ENCODE data around the gene RBPJL.

Gene RBPJL

DNA sequence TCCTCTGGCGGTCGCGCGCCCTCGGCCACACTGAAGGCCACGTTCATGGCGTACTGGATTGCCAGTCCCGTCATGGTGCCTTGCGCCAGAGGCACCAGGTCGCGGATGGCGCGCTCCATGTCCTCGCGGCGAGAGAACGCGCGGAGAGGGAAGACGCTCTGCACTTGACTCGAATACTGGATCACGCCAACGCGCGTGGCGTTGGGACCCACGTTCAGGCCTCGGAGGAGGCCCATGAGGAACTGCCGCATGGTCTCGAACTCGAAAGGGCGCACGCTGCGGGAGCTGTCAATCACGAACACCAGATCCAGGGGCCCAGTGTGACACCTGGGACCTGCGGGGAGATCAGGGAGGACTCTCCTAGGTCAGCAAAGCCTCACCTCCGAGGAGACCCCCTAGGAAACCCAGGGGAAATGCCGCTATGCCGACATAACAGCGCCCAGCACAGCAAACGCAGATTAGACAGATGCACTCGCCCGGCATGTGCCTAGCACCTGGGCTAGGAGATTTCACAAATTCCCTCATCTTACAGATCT, 2.1 kb upstream of the RBPJL start:
- ChIA-PET POLR2A (no interaction called here), CTCF (no interaction called here)
- no peak for DNase-seq (ENCODE audit: extremely low spot score)
- TF ChIP-seq PKNOX1 (IDR thresholded peaks at IDR 0.05) (0 out of 2 replicates have a peak, but pooled peaks have one; percentile 13), TARDBP (IDR thresholded peaks at IDR 0.05) (no peak)

GRCh38 chr20:45305262-45305661, 1.4 kb upstream of the RBPJL start:
- no peak for DNase-seq (ENCODE audit: extremely low spot score)
- POLR2A ChIA-PET, result no interaction called here
- TF ChIP-seq ZNF384 (IDR thresholded peaks at IDR 0.05) (no peak), FOXK2 (IDR thresholded peaks at IDR 0.05) (no peak), PKNOX1 (IDR thresholded peaks at IDR 0.05) (no peak), ELF4 (IDR thresholded peaks at IDR 0.05) (no peak)
- CTCF ChIA-PET, result interaction anchor here (0.8 to 1.1 kb wide), 3 partner anchors 11 to 15 kb away, joined by 3 to 4 read pairs (median 3); no protein-coding TSS in a partner anchor

DNA sequence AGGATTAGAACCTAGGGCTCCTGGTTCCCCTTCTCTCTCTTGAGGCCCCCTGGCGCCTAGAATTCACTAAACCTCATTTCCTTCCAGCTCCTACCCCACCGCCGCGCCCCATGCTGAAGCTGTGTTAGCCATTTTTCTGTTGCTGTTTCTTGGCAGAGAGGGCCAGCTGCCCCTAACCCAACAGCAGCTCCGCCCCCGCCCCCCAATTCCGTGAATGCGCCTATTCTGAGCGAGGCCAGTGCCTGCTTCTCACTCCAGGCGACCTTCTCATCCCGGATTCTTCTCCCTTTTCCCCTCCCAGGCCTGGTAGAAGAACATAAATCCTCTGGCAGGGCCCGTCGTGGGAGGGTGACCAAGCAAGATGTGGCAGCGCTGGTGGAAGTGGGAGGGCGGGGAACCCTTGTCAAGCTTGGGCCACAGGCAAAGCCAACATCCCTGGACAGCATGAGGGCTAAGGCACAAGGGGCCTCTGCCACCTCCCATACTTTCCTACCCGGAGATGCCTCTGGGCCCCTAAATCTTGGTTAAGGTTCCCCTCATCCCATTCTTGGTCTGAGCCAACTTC, 518 bp downstream of the RBPJL start:
- no peak for DNase-seq (ENCODE audit: extremely low spot score)
- ChIA-PET CTCF (no interaction called here), POLR2A (no interaction called here)
- TF ChIP-seq NFRKB (IDR thresholded peaks at IDR 0.05), result no peak
- TF ChIP-seq SUZ12 (IDR thresholded peaks at IDR 0.05), result no peak
- TF ChIP-seq TARDBP (IDR thresholded peaks at IDR 0.05), result no peak
- TF ChIP-seq LEF1 (IDR thresholded peaks at IDR 0.05; ENCODE audit: borderline replicate concordance), result no peak
- TF ChIP-seq L3MBTL2 (conservative IDR thresholded peaks at IDR 0.05), result no peak
- no peak for TF ChIP-seq FOXM1 (IDR thresholded peaks at IDR 0.05; ENCODE audit: borderline replicate concordance)
- TF ChIP-seq FOXA1 (IDR thresholded peaks at IDR 0.05), result no peak
- no peak for TF ChIP-seq BHLHE40 (IDR thresholded peaks at IDR 0.05; ENCODE audit: borderline replicate concordance)
- no peak for TF ChIP-seq SP1 (IDR thresholded peaks at IDR 0.05)
- TF ChIP-seq PKNOX1 (IDR thresholded peaks at IDR 0.05), result no peak
- TF ChIP-seq CTBP1 (IDR thresholded peaks at IDR 0.05; ENCODE audit: borderline replicate concordance), result no peak
- no peak for TF ChIP-seq ARNT (IDR thresholded peaks at IDR 0.05)
- no peak for TF ChIP-seq ELF4 (IDR thresholded peaks at IDR 0.05)
- TF ChIP-seq FOXK2 (IDR thresholded peaks at IDR 0.05), result no peak
- no peak for TF ChIP-seq ZNF384 (IDR thresholded peaks at IDR 0.05)
- TF ChIP-seq HDGF (IDR thresholded peaks at IDR 0.05; ENCODE audit: borderline replicate concordance), result no peak

DNA sequence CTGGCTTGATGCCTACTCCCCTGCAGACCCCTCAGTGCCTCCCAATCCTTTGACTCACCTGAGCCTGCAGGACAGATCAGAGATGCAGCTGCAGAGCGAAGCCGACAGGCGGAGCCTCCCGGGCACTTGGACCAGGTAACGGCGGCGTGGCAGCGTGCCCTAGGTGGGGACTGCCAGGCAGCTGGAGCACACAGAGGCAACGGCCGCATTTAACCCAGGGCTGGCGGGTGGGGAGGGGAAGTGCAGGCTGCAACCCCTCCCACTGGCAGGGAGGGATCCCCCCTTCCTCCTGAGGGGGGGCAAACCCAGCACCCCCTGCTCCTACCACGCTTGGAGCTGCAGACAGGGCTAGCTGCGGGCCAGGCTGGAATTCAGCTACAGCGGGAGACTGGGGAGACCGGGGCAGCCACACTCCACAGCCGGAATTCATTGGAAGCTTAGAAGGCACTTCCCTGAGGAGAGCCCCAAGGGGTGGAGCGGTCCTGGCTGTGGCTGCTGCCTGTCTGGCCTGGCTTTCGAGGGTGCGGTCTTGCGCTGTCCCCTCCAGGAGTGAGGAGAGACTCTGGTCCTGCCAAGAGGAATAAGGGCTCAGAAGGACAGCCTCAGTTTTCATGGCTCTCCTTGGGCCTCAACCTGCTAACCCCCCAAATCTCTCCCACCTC, 1.6 kb downstream of the RBPJL start, which contains the start of gene MATN4:
Gene MATN4 (minus strand): TSS at position 183 of the 662 bp plus-strand sequence. CDS start 2,717 bp downstream, outside the sequence.
- TF ChIP-seq SUZ12 (IDR thresholded peaks at IDR 0.05) (no peak), FOXA1 (IDR thresholded peaks at IDR 0.05) (no peak), ELF4 (IDR thresholded peaks at IDR 0.05) (no peak), HDGF (IDR thresholded peaks at IDR 0.05; ENCODE audit: borderline replicate concordance) (no peak), FOXM1 (IDR thresholded peaks at IDR 0.05; ENCODE audit: borderline replicate concordance) (no peak), FOXK2 (IDR thresholded peaks at IDR 0.05) (no peak), SP1 (IDR thresholded peaks at IDR 0.05) (no peak), LEF1 (IDR thresholded peaks at IDR 0.05; ENCODE audit: borderline replicate concordance) (no peak), PKNOX1 (IDR thresholded peaks at IDR 0.05) (no peak), ZNF384 (IDR thresholded peaks at IDR 0.05) (no peak), TARDBP (IDR thresholded peaks at IDR 0.05) (no peak), BHLHE40 (IDR thresholded peaks at IDR 0.05; ENCODE audit: borderline replicate concordance) (no peak), NFRKB (IDR thresholded peaks at IDR 0.05) (no peak), CTBP1 (IDR thresholded peaks at IDR 0.05; ENCODE audit: borderline replicate concordance) (no peak), L3MBTL2 (conservative IDR thresholded peaks at IDR 0.05) (no peak), ARNT (IDR thresholded peaks at IDR 0.05) (no peak)
- CTCF ChIA-PET, result no interaction called here
- DNase-seq (ENCODE audit: extremely low spot score), result no peak
- POLR2A ChIA-PET, result interaction anchor here (0.8 kb wide), 1 partner anchor 15 kb away, joined by 3 read pairs; no protein-coding TSS in a partner anchor

DNA sequence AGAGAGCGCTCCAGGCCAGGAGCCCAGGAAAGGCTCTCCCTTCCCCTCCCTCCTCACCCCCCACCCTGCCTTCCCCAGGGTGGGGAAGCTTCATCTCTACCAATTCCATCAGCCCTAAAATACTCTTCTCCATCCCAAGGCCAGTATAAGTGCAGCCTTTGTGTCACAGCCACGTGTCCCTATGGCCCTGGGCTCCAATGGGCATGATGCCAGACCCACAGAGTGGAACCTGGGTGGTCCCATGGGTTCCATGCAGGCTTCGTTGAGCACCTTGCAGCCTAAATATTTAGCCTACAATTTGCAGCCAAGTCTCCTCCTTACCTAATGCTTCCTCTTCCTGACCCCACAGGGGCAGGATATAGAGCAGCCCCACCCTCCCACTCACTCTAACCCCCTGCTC, 2.4 kb downstream of the RBPJL start:
- POLR2A ChIA-PET, result no interaction called here
- TF ChIP-seq SUZ12 (IDR thresholded peaks at IDR 0.05) (no peak), TARDBP (IDR thresholded peaks at IDR 0.05) (no peak), FOXA1 (IDR thresholded peaks at IDR 0.05) (no peak), CTBP1 (IDR thresholded peaks at IDR 0.05; ENCODE audit: borderline replicate concordance) (no peak), BHLHE40 (IDR thresholded peaks at IDR 0.05; ENCODE audit: borderline replicate concordance) (no peak), FOXM1 (IDR thresholded peaks at IDR 0.05; ENCODE audit: borderline replicate concordance) (no peak)
- CTCF ChIA-PET, result interaction anchor here (1.1 kb wide), 1 partner anchor 8 kb away, joined by 4 read pairs; no protein-coding TSS in a partner anchor
- DNase-seq (ENCODE audit: extremely low spot score), result no peak

Measured in HEK293T (cell line).